Keratinocyte (primary cell): Measurements from ENCODE around the gene BCL2L11. TPM values are rescaled to one million over a fixed set of nuclear protein-coding genes. Genes with fewer than 3 reads are reported as not detected.

Experiments
- DNase-seq: peaks from one replicate; pipeline ENCODE4 v3.0.0-alpha.2; 2011; ENCODE audit warnings: low read depth, missing footprints, low spot score
- FAIRE-seq: peaks from 2 replicates; lab custom pipeline; 2011; peaks lifted over from hg19 to GRCh38; lab: Jason Lieb, UNC
- H2AFZ ChIP-seq: 2 replicates; pipeline ENCODE4 v1.6.0; 2012; ENCODE audit warnings: low read length, control low read depth, inconsistent platforms; ENCODE audit not compliant: control insufficient read depth
- H3K27ac ChIP-seq: 2 replicates; pipeline ENCODE4 v1.5.1; 2011; ENCODE audit warnings: low read length; ENCODE audit not compliant: control insufficient read depth, insufficient read depth
- H3K27me3 ChIP-seq: 3 replicates; pipeline ENCODE4 v1.6.0; 2011; ENCODE audit warnings: low read length; ENCODE audit not compliant: control insufficient read depth, insufficient read depth; ENCODE audit errors: extremely low read depth
- H3K36me3 ChIP-seq, 2 experiments: 2 replicates in 1 of 2; 3 replicates in 1 of 2; pipeline ENCODE4 v1.5.1; 2011; ENCODE audit warnings: low read length in 2 of 2, mild to moderate bottlenecking in 1 of 2; ENCODE audit not compliant: control insufficient read depth in 2 of 2, insufficient read depth in 2 of 2; ENCODE audit errors: extremely low read depth in 1 of 2
- H3K4me1 ChIP-seq: 3 replicates; pipeline ENCODE4 v1.5.1; 2011; ENCODE audit warnings: low read length; ENCODE audit not compliant: control insufficient read depth, insufficient read depth; ENCODE audit errors: extremely low read depth
- H3K4me2 ChIP-seq: 3 replicates; pipeline ENCODE4 v1.6.0; 2011; ENCODE audit warnings: low read depth, low read length; ENCODE audit not compliant: control insufficient read depth, insufficient read depth; ENCODE audit errors: extremely low read depth
- H3K4me3 ChIP-seq, 3 experiments: fragments of 200-600 bp in 1 of 3; sonication (generic) in 1 of 3; 2 replicates in 2 of 3; 3 replicates in 1 of 3; pipeline ENCODE4 v1.5.1; 2011 to 2016; ENCODE audit warnings: low read length in 3 of 3, mild to moderate bottlenecking in 3 of 3, control low read depth in 2 of 3, inconsistent platforms in 1 of 3, low read depth in 1 of 3, mixed read lengths in 1 of 3, mixed run types in 1 of 3, moderate library complexity in 1 of 3; ENCODE audit not compliant: control insufficient read depth in 2 of 3, insufficient read depth in 2 of 3; ENCODE audit errors: extremely low read depth in 1 of 3
- H3K79me2 ChIP-seq: 2 replicates; pipeline ENCODE4 v1.6.0; 2012; ENCODE audit warnings: low read length; ENCODE audit not compliant: control insufficient read depth, insufficient read depth
- H3K9ac ChIP-seq: 3 replicates; pipeline ENCODE4 v1.6.0; 2011; ENCODE audit warnings: low read length; ENCODE audit not compliant: control insufficient read depth, insufficient read depth; ENCODE audit errors: extremely low read depth
- H3K9me1 ChIP-seq: 3 replicates; pipeline ENCODE4 v1.6.0; 2011; ENCODE audit warnings: low read length; ENCODE audit not compliant: control insufficient read depth, insufficient read depth; ENCODE audit errors: extremely low read depth
- H3K9me3 ChIP-seq: 2 replicates; pipeline ENCODE4 v1.5.1; 2012; ENCODE audit warnings: low read depth, low read length; ENCODE audit not compliant: control insufficient read depth
- H4K20me1 ChIP-seq: 3 replicates; pipeline ENCODE4 v1.6.0; 2011; ENCODE audit warnings: low read length; ENCODE audit not compliant: control insufficient read depth, insufficient read depth; ENCODE audit errors: extremely low read depth
- CTCF ChIP-seq, 3 experiments: IDR thresholded peaks in 1 of 3; conservative IDR thresholded peaks in 1 of 3; optimal IDR thresholded peaks in 1 of 3; 2 replicates in 2 of 3; 3 replicates in 1 of 3; pipeline versions ENCODE3 to v1.5.1; 2011; ENCODE audit warnings: low read length in 3 of 3, mild to moderate bottlenecking in 3 of 3, moderate library complexity in 2 of 3, control low read depth in 1 of 3, inconsistent platforms in 1 of 3; ENCODE audit not compliant: insufficient read depth in 2 of 3; ENCODE audit errors: extremely low read depth in 1 of 3
- EZH2 ChIP-seq: IDR thresholded peaks from one replicate; pipeline ENCODE4 v1.6.1; 2012; ENCODE audit warnings: inconsistent platforms, mild to moderate bottlenecking, low read length, moderate library complexity
- dilution Hi-C: fragments of 300-500 bp; cut with MboI; formaldehyde crosslinking; loops from one replicate; pipeline ENCODE4 v1.7.0; 2020; ENCODE audit warnings: low sequenced_read_pairs; ENCODE audit not compliant: extremely low pct_ligation_motif_present
- polyA plus RNA-seq, 5 experiments: library from polyadenylated mRNA; depleted of rRNA in 3 of 5; stranded (reverse) in 3 of 5; stranded (forward) in 1 of 5; unstranded in 1 of 5; fragments of >200 nt; gene quantifications; 1 replicate in 1 of 5; 2 replicates in 3 of 5; 3 replicates in 1 of 5; pipeline versions ENCODE4 v1.2.1 to v1.2.3, GENCODE V29; 2011 to 2012; ENCODE audit warnings: missing spikeins in 2 of 5, low read depth in 1 of 5, low replicate concordance in 1 of 5

BCL2L11 gene
- polyA plus RNA-seq, 1 donor (not counting 4 experiments of a cell fraction or from before 2014, with no cell fraction given), result 1.9 TPM

- TF ChIP-seq EZH2 (no peak), CTCF (optimal IDR thresholded peaks at IDR 0.05 in 1 of 3, IDR thresholded peaks at IDR 0.05 in 1 of 3, conservative IDR thresholded peaks at IDR 0.05 in 1 of 3; ENCODE audit: extremely low read depth in 1 of 3, insufficient read depth in 2 of 3, low read length in 3 of 3) (no peak)
- Histone ChIP-seq H3K27ac (no peak overlapping the region), H3K36me3 (peaks cover 0 to 7% of the 10 kb centered on the region in 2 experiments), H2AFZ (no peak overlapping the region), H3K27me3 (no peaks in the 10 kb centered on the region), H3K4me2 (no peak overlapping the region), H3K79me2 (no peaks in the 10 kb centered on the region), H3K9ac (no peak overlapping the region), H3K4me3 (no peak overlapping the region), H3K4me1 (peaks cover 22% of the 10 kb centered on the region), H4K20me1 (no peaks in the 10 kb centered on the region), H3K9me3 (no peaks in the 10 kb centered on the region), H3K9me1 (peaks cover 2% of the 10 kb centered on the region)
- dilution Hi-C loops, result no loop called here
- DNase-seq (no peak), FAIRE-seq (no peak)
Observed at GRCh38 chr2:111165084-111165483, 44.4 kb downstream of the BCL2L11 start.

- Histone ChIP-seq H2AFZ (no peak overlapping the region), H3K9me3 (no peaks in the 10 kb centered on the region), H3K27me3 (no peaks in the 10 kb centered on the region), H3K27ac (no peak overlapping the region), H3K9ac (no peak overlapping the region), H3K36me3 (peaks cover 0 to 7% of the 10 kb centered on the region in 2 experiments), H3K4me2 (no peak overlapping the region), H3K4me1 (peaks cover 12% of the 10 kb centered on the region), H3K79me2 (no peaks in the 10 kb centered on the region), H4K20me1 (no peaks in the 10 kb centered on the region), H3K4me3 (no peak overlapping the region), H3K9me1 (no peaks in the 10 kb centered on the region)
- TF ChIP-seq CTCF (optimal IDR thresholded peaks at IDR 0.05 in 1 of 3, IDR thresholded peaks at IDR 0.05 in 1 of 3, conservative IDR thresholded peaks at IDR 0.05 in 1 of 3; ENCODE audit: extremely low read depth in 1 of 3, insufficient read depth in 2 of 3, low read length in 3 of 3) (no peak), EZH2 (no peak)
- DNase-seq (no peak), FAIRE-seq (no peak)
- dilution Hi-C loops, result no loop called here
Observed at GRCh38 chr2:111166115-111166514, 45.4 kb downstream of the BCL2L11 start.
